Measurements from ENCODE around the gene UPK1B.

UPK1B gene

GRCh38 chr3:119195911-119196310, 22.5 kb downstream of the UPK1B start:
- TF ChIP-seq REST (IDR thresholded peaks at IDR 0.05; ENCODE audit: insufficient read depth in 1 of 2, low read depth in 2 of 2, low read length in 2 of 2) (no peak), TAF1 (IDR thresholded peaks at IDR 0.05; ENCODE audit: borderline replicate concordance, insufficient read depth, low read length) (no peak), FOXP2 (optimal IDR thresholded peaks at IDR 0.05; ENCODE audit: borderline replicate concordance, extremely low read depth, extremely low read length, insufficient read depth) (no peak), SIN3A (IDR thresholded peaks at IDR 0.05; ENCODE audit: borderline replicate concordance, insufficient read depth, low read length) (no peak), POLR2AphosphoS5 (IDR thresholded peaks at IDR 0.05; ENCODE audit: low read depth, low read length) (no peak)

- TF ChIP-seq SIN3A (IDR thresholded peaks at IDR 0.05; ENCODE audit: borderline replicate concordance, insufficient read depth, low read length) = no peak
- no peak for TF ChIP-seq FOXP2 (optimal IDR thresholded peaks at IDR 0.05; ENCODE audit: borderline replicate concordance, extremely low read depth, extremely low read length, insufficient read depth)
- TF ChIP-seq REST (IDR thresholded peaks at IDR 0.05; ENCODE audit: insufficient read depth in 1 of 2, low read depth in 2 of 2, low read length in 2 of 2) = no peak
- no peak for TF ChIP-seq TAF1 (IDR thresholded peaks at IDR 0.05; ENCODE audit: borderline replicate concordance, insufficient read depth, low read length)
- no peak for TF ChIP-seq POLR2AphosphoS5 (IDR thresholded peaks at IDR 0.05; ENCODE audit: low read depth, low read length)
Measured at GRCh38 chr3:119205209-119205608, 31.8 kb downstream of the UPK1B start.

DNA sequence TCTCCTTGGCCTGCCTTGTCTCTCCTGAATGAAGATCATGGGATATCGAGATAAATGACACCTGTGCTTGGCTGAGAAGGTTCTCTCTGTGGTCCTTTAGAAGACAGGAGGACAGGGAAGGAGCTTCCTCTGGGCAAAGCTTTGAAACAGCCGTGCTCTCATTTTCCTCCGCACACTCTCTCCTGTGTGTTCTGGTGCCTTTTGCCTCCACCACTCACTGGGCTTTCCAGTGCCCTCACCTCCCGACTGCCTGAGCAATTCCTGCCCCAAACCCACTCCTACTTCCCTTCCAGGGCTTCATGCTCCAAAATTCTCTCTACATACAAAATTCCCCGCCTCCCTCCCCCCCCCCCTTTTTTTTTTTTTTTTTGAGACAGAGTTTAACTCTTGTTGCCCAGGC, 32.3 kb downstream of the UPK1B start:
- TF ChIP-seq POLR2AphosphoS5 (IDR thresholded peaks at IDR 0.05; ENCODE audit: low read depth, low read length) = no peak
- TF ChIP-seq FOXP2 (optimal IDR thresholded peaks at IDR 0.05; ENCODE audit: borderline replicate concordance, extremely low read depth, extremely low read length, insufficient read depth) = no peak
- TF ChIP-seq TAF1 (IDR thresholded peaks at IDR 0.05; ENCODE audit: borderline replicate concordance, insufficient read depth, low read length) = no peak
- no peak for TF ChIP-seq REST (IDR thresholded peaks at IDR 0.05; ENCODE audit: insufficient read depth in 1 of 2, low read depth in 2 of 2, low read length in 2 of 2)
- no peak for TF ChIP-seq SIN3A (IDR thresholded peaks at IDR 0.05; ENCODE audit: borderline replicate concordance, insufficient read depth, low read length)

GRCh38 chr3:119206611-119207511, 33.5 kb downstream of the UPK1B start:
- no peak for TF ChIP-seq FOXP2 (optimal IDR thresholded peaks at IDR 0.05; ENCODE audit: borderline replicate concordance, extremely low read depth, extremely low read length, insufficient read depth)
- no peak for TF ChIP-seq TAF1 (IDR thresholded peaks at IDR 0.05; ENCODE audit: borderline replicate concordance, insufficient read depth, low read length)
- TF ChIP-seq REST (IDR thresholded peaks at IDR 0.05; ENCODE audit: insufficient read depth in 1 of 2, low read depth in 2 of 2, low read length in 2 of 2) = no peak
